Urinary bladder (tissue), 4 donors: ENCODE data around the gene OTULIN. TPM values are rescaled to one million over a fixed set of nuclear protein-coding genes. Genes with fewer than 3 reads are reported as not detected.

Source experiments
- DNase-seq: peaks from one replicate; pipeline ENCODE4 v3.0.0-alpha.2; 2015; ENCODE audit errors: extremely low spot score
- H3K27ac ChIP-seq: one replicate; pipeline ENCODE4 v1.5.1; 2013; ENCODE audit warnings: low read depth, mild to moderate bottlenecking, moderate library complexity
- H3K36me3 ChIP-seq: one replicate; pipeline ENCODE4 v1.6.1; 2013; ENCODE audit warnings: mild to moderate bottlenecking, moderate library complexity; ENCODE audit not compliant: insufficient read depth
- H3K4me1 ChIP-seq: one replicate; pipeline ENCODE4 v1.6.1; 2013; ENCODE audit warnings: mild to moderate bottlenecking, moderate library complexity; ENCODE audit not compliant: insufficient read depth
- H3K4me3 ChIP-seq: one replicate; pipeline ENCODE4 v1.5.1; 2013; ENCODE audit warnings: low read depth, low read length
- whole genome bisulfite sequencing: extraction: QIAGEN DNeasy Blood & Tissue Kit; methylation state at CpG from one replicate; pipeline ENCODE4 v1.1.7; 2013; 5-methylcytosine and 5-hydroxymethylcytosine counted together
- polyA plus RNA-seq: library from polyadenylated mRNA; stranded (reverse); fragments of 200-250 nt; gene quantifications from one replicate; pipeline ENCODE4 v1.2.3, GENCODE V29; 2013
- total RNA-seq: library from RNA; depleted of rRNA; stranded (reverse); fragments of >200 nt; gene quantifications from one replicate; pipeline ENCODE4 v1.2.3, GENCODE V29; 2014
- donor health status: healthy with polysubstance abuse.
- donor health status: healthy.

Gene OTULIN
- total and polyA plus RNA-seq, 2 donors, result 7.6 to 31.8 TPM

DNA sequence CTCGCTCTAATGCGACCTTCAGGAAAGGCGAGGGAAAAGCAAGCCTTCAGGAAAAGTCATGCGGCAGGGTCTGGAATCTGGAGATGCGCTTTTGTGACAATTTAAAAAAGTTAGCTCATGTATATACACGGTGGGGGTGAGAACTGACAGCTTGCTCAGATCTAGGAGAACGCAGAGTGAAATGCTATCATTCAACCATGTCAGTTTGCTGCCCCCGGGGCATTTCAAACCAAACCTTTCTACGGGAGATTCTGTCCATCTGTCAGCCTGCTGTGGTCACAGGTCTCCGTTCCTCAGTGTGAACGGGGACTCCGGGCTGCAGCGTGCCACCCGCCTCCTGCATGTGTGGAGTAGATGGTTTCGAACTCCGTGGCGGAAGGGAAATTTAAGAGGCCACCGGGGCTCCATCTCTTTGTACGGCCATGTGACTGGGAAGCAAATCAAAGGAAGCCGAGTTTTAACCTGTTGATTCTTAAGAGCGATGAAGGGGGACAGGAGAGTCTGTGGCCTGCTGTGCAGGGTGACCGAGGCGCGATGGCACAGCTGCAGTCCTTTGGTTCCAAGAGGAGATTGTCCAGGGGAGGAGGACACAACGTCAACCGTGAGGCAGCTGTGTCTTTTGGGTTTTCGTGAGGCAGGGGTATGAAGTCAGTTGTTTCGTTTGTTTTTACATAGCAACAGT lies 45.9 kb downstream of the OTULIN start:
- H3K27ac ChIP-seq, result no peak overlapping the region
- WGBS, result 95% methylated on average over 28 of the region's 28 CpGs
- no peaks in the 10 kb centered on the region for H3K4me1 ChIP-seq
- DNase-seq, result no peak
- H3K4me3 ChIP-seq, result no peak overlapping the region
- peaks cover 6% of the 10 kb centered on the region for H3K36me3 ChIP-seq

DNA sequence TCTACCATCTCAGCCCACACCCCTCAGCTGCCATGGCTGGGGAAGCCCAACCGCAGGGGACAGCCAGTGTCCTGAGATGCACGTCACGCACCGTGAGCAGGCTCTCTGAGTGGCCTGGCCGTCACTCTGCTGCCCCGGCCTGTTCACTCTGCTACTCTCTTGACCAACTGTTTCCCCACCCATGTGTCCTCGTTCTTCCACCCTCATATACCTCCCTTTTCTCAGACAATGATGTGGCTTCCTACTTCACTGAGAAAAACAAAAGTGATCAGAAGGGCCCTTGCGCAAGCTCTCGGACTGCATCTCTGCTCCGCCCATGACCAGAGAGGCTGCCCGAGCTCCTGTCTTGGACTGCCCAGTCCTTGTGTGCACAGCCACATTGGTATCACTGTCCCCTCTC lies 47.6 kb downstream of the OTULIN start:
- H3K27ac ChIP-seq, result no peak overlapping the region
- H3K4me1 ChIP-seq, result no peaks in the 10 kb centered on the region
- WGBS, result 91% methylated on average over 11 of the region's 11 CpGs
- no peak for DNase-seq
- H3K4me3 ChIP-seq, result no peak overlapping the region
- peaks cover 6% of the 10 kb centered on the region for H3K36me3 ChIP-seq

DNA sequence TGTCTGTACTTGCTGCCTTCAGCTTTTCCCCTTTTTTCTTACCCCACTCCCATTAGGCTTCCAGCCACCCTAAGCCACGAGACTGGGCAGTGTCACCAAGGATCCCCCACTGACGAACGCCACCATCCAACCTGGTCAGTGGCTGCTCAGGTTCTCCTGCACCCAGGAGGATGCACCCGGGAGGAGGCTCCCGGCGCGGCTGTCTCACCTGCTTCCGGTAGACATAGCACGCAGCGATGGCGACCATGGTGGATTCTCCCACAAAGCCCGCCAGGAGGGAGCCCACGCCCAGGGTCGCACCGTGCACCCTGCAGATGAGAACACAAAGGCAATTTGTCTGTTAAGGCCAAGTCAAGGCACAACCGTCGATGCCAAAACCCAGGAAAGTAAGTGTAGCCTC lies 48.1 kb downstream of the OTULIN start:
- H3K36me3 ChIP-seq, result peaks cover 6% of the 10 kb centered on the region
- DNase-seq, result no peak
- no peak overlapping the region for H3K27ac ChIP-seq
- WGBS, result 98% methylated on average over 17 of the region's 17 CpGs
- H3K4me1 ChIP-seq, result no peaks in the 10 kb centered on the region
- no peak overlapping the region for H3K4me3 ChIP-seq

DNA sequence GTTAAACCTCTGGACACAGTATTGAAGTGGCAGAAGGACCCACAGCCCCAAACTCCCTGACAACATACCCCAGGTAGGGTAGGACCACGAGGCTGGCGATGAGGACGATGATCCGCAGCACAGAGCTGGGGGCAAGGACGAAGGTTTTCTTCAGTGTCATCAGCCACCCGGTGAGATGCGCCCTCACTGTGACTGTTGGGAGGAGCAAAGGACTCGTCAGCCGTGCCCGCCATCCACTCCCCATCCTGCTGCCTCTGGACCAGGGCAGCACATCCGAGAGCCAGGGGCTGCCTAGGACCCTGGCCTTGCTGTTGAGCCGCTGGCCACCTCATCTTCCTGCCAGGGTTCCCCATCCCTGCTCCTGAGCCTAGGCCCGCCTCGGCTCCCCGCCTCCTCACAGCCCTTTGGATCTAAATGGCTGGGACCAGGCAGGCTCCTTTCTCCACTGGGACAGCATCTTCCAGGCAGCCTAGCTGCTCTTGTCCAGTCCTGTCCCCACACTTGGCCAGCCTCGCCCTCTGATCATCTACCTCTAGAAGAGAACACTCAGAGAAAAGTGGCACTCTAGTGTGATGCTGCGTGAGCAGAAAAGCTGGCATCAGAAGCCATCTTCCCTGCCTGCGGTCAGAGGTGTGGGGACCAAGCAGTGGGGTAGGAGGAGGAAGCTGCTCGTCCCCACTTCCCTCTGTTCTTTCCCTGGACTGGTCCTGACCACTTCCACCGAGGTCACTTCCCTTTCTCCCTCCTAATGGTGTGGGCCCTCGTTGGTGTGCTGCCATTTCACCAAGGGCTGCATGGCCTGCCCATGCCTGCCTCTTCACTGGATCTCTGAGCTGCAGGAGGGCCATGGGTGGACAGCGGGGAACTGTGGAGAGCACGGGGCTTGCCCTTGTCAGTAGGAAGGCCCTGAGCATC lies 49.2 kb downstream of the OTULIN start:
- Histone ChIP-seq H3K27ac (no peak overlapping the region), H3K4me3 (no peak overlapping the region), H3K4me1 (no peaks in the 10 kb centered on the region), H3K36me3 (peaks cover 6% of the 10 kb centered on the region)
- WGBS, result 97% methylated on average over 23 of the region's 23 CpGs
- no peak for DNase-seq

DNA sequence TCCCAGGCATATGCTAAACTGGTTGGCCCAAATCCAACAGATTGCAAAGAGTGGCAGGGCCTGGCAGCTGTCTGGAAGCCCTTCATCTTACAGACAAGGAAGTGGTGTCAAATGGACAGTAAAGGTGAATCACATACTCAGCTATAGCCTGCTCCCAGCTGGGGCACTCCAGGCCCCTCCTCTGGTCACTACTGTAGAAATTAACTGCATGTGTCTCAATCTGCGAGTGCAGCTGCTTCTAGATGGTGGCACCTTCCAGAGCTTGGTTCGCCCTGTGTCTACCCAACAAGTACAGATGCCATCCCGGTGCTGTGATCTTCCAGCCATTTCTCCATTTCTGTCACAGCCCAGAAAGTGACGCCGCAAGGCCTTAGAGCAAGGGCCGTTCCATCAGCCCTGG lies 50.2 kb downstream of the OTULIN start:
- Histone ChIP-seq H3K27ac (no peak overlapping the region), H3K36me3 (peaks cover 6% of the 10 kb centered on the region), H3K4me3 (no peak overlapping the region), H3K4me1 (no peaks in the 10 kb centered on the region)
- DNase-seq, result no peak
- 99% methylated on average over 6 of the region's 6 CpGs for WGBS

DNA sequence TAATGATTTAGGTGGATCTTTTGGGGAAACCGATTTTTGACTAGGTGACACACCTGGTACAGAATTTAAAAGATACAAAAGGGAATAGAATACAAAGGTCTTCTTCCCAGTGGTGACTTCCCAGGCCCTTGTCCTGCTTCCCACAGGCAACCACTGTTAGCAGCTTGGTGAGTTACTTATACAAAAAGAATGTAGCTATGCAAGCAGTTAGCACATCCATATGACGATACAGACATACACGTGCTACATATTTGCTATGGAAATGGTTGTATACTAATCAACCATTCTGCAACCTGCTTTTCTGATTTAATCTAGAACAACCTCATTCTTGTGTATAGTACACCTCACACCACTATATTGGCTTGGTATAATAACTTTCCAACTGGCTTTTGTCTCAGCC lies 51.0 kb downstream of the OTULIN start:
- no peak overlapping the region for H3K4me3 ChIP-seq
- no peaks in the 10 kb centered on the region for H3K4me1 ChIP-seq
- WGBS, result 98% methylated on average over 3 of the region's 3 CpGs
- no peak for DNase-seq
- peaks cover 3% of the 10 kb centered on the region for H3K36me3 ChIP-seq
- H3K27ac ChIP-seq, result no peak overlapping the region

DNA sequence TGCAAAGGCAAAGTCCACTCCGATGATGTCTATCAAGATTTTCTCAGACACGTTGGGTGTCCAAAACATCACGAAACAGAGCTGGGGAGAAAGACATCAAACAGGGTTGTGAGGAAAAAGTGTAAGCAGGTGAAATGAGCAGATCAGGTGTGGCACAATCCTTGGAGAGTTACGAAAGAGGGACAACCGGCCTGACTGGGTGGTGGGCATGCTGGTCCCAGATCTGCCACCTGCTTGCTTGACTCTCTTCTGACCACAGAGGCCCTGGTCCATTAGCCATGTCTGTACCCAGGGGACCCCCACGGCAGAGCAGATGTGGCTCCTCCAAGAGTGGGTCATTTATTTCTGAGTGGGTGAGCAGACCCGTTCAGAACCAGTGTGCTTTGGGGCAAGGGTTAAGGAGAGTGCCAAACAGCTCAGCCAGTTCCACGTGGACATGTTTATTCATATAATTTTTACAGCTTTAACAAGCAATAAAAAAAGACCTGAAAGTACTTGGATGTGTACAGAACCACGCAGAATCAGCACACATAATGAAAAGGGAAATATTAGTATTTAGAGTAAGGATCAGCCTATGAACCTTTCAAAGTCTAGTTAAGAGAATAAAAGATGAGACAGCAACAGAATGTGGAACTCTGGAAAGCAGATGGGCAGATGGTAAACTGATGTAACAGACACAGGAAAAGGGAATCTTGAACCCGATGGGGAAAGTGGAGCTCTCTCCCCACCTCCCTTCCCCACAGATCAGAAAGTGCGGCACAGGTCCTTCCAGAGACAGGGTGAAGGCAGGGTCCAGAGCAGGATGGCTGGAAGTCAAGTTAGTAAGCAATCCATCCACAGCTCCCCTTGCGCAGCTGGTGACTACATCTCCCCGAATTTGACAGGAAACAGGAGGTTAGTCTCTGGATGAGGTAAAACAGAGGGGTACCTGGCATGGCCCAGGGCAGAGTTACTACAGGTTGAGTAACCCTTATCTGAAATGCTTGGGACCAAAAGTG lies 52.5 kb downstream of the OTULIN start:
- Histone ChIP-seq H3K27ac (no peak overlapping the region), H3K36me3 (peaks cover 3% of the 10 kb centered on the region), H3K4me1 (no peaks in the 10 kb centered on the region), H3K4me3 (no peak overlapping the region)
- no peak for DNase-seq
- 71% methylated on average over 13 of the region's 13 CpGs for WGBS

DNA sequence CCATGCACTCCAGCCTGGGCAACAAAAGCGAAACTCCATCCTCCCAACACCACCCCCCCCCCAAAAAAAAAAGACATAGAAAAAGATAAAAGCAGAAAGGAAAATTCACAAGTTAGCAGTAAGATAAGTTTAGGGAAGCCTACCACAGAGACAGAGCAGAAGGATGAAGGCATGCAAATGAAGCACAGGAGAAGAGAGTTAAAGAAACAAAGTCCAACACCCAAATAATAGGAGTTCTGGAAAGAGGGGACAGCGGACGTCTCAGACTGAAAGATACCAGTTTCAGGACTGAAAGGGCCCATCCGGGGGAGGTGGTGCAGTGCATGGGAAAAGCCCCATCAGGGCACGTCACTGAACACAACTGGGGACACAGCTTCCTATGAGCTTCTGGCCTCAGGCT lies 54.3 kb downstream of the OTULIN start:
- no peak overlapping the region for H3K27ac ChIP-seq
- no peak for DNase-seq
- H3K4me1 ChIP-seq, result no peaks in the 10 kb centered on the region
- H3K36me3 ChIP-seq, result no peaks in the 10 kb centered on the region
- H3K4me3 ChIP-seq, result no peak overlapping the region
- 96% methylated on average over 5 of the region's 5 CpGs for WGBS

DNA sequence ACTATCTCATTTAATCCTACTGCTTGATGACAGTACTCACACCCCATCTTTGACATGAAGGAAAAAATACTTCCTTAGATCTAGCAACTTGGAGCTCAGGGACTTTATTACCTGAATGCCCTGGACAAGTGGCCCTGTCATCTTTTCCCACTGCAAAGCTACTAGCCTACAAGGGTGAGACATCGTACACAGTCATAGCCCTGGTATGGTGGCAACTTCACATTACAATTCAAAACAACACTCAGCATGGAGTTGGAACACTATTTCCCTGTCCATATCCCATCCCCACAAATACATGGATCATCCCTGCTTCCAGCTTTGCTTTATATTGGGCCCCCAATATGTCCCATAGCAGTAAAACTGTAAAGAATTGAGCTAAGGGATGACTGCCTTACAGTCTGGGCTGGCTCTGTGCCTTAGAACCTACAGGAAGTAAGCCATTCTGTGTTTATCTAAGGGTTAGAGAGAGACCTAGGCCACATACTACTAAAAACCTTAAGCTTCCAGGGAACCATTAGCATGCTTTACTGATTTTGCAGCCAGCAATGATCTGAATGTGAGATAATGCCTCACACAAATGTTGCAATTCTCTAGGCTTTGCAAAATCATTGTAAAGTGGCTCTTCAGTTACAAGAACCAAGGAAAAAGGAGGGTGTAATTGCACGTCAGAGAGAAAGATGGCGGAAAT lies 55.9 kb downstream of the OTULIN start:
- no peak overlapping the region for H3K27ac ChIP-seq
- no peaks in the 10 kb centered on the region for H3K36me3 ChIP-seq
- WGBS, result 94% methylated on average over 3 of the region's 3 CpGs
- H3K4me1 ChIP-seq, result no peaks in the 10 kb centered on the region
- no peak for DNase-seq
- no peak overlapping the region for H3K4me3 ChIP-seq

DNA sequence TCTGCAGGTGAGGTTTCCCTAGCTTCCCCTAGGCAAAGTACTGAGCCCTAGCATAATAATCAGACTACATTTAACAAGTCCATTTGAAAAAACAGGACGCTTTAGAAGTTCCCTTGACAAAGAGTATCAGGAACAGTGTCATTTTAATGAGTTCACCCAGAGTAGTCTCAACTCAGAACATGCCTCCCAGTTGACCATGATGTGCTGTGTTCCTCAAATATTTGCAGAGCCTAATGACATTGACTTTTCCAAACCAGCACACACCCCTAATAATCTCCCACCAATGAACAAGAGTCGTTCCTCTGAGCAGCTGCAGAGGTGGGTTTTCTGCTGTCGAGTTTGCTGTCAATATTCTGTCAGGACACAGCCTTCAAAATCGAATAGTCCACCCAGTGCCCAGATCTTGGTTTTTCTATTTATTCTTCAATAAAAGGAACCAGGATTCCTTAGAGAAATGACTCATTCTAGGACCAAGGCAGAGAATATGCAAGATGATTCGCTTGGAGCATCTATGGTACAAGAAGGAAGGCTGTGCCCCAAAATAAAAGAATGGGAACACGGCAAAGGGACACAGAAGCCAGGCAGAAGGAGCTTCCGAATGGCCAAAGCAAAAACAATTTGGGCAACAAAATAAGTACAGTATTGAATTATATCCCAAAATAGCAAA lies 57.6 kb downstream of the OTULIN start:
- Histone ChIP-seq H3K4me3 (no peak overlapping the region), H3K27ac (no peak overlapping the region), H3K4me1 (no peaks in the 10 kb centered on the region), H3K36me3 (no peaks in the 10 kb centered on the region)
- DNase-seq, result no peak
- WGBS, result 94% methylated on average over 7 of the region's 7 CpGs

DNA sequence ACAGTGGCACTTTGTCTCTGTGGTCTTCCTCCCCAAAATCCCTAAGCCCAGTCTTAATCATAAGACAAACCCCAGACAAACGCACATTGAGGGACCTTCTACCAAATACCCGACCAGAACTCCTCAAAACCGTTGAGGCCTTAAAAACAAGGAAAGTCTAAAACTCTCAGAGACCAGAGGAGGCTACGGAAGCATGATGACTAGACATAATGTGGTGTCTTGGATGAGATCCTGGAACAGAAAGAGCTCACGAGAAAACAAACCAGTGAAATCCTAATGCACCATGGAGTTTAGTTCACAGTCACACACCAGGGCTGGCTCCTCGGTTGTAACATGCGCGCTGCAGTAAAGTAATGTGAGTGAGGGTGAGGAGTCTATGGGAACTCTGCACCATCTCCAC lies 58.4 kb downstream of the OTULIN start:
- no peak overlapping the region for H3K27ac ChIP-seq
- 95% methylated on average over 8 of the region's 8 CpGs for WGBS
- H3K4me1 ChIP-seq, result no peaks in the 10 kb centered on the region
- H3K36me3 ChIP-seq, result no peaks in the 10 kb centered on the region
- no peak for DNase-seq
- H3K4me3 ChIP-seq, result no peak overlapping the region

DNA sequence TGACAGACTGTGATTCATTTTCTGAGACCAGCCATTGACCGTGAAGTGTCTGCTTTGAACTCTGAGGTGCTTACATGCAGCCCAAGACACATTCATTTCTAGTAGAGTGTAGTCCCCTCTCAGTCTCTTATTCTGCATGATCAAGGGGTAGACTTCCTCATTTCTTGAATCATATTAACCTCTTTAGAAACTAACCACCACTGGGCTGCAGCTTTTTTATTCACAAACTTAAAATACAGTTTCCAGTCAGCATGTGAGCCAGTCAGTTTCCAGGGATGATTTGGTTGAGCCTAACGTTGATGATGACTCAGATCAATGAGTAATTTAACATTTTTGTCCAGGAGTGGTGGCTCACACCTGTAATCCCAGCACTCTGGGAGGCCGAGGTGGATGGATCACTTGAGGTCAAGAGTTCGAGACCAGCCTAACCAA lies 59.2 kb downstream of the OTULIN start:
- no peak for DNase-seq
- no peak overlapping the region for H3K4me3 ChIP-seq
- no peak overlapping the region for H3K27ac ChIP-seq
- H3K36me3 ChIP-seq, result no peaks in the 10 kb centered on the region
- no peaks in the 10 kb centered on the region for H3K4me1 ChIP-seq
- WGBS, result 86% methylated on average over 4 of the region's 4 CpGs
